HL-60 (cell line): ENCODE data around the gene GRSF1.

Source experiments
- DNase-seq, 2 experiments: peaks; one replicate each; pipeline ENCODE4 v3.0.0-alpha.2; 2010 to 2020; ENCODE audit warnings: low read depth in 1 of 2, low spot score in 1 of 2
- H3K27ac ChIP-seq: fragments of 250-450 bp; sonication (Bioruptor Pico); replicated peaks from 2 replicates; pipeline ENCODE4 v1.5.1; 2020; ENCODE audit warnings: mild to moderate bottlenecking, moderate library complexity
- H3K27me3 ChIP-seq: fragments of 250-450 bp; sonication (Bioruptor Pico); 2 replicates; pipeline ENCODE4 v1.5.1; 2021; ENCODE audit warnings: mild to moderate bottlenecking, moderate library complexity; ENCODE audit not compliant: insufficient read depth, poor library complexity, severe bottlenecking
- H3K4me3 ChIP-seq: replicated peaks from 2 replicates; pipeline ENCODE4 v1.5.1; 2011; ENCODE audit warnings: mild to moderate bottlenecking, control low read depth, low read length; ENCODE audit not compliant: insufficient read depth
- CTCF ChIP-seq: IDR thresholded peaks from one replicate; pipeline ENCODE4 v1.5.1; 2011; ENCODE audit warnings: low read length, control low read depth, inconsistent platforms; ENCODE audit not compliant: insufficient read depth
- GABPA ChIP-seq: IDR thresholded peaks from 2 replicates; pipeline ENCODE4 v1.6.1; 2012; ENCODE audit warnings: low read depth
- POLR2AphosphoS5 ChIP-seq: IDR thresholded peaks from 2 replicates; pipeline ENCODE4 v1.6.1; 2012; ENCODE audit warnings: low read depth
- REST ChIP-seq: IDR thresholded peaks from 2 replicates; pipeline ENCODE4 v1.6.1; 2012; ENCODE audit warnings: low read depth; ENCODE audit not compliant: insufficient replicate concordance
- SPI1 ChIP-seq: IDR thresholded peaks from 2 replicates; pipeline ENCODE4 v1.6.1; 2012; ENCODE audit warnings: low read depth, mild to moderate bottlenecking, borderline replicate concordance

The GRSF1 gene

GRCh38 chr4:70829015-70829414 lies 10.7 kb downstream of the GRSF1 start:
- no peak overlapping the region for H3K27ac ChIP-seq
- H3K27me3 ChIP-seq: no peaks in the 10 kb centered on the region
- TF ChIP-seq CTCF (no peak), POLR2AphosphoS5 (no peak), SPI1 (no peak), REST (no peak), GABPA (no peak)
- no peak overlapping the region for H3K4me3 ChIP-seq
- no peak for DNase-seq

- no peak for DNase-seq
- TF ChIP-seq POLR2AphosphoS5: no peak
- TF ChIP-seq CTCF: no peak
- TF ChIP-seq GABPA: no peak
- no peak for TF ChIP-seq REST
- TF ChIP-seq SPI1: no peak
- H3K4me3 ChIP-seq: no peak overlapping the region
- no peaks in the 10 kb centered on the region for H3K27me3 ChIP-seq
- no peak overlapping the region for H3K27ac ChIP-seq
These were observed 20.8 kb downstream of the GRSF1 start for GRCh38 chr4:70818921-70819320.

GRCh38 chr4:70818173-70818855 lies 21.4 kb downstream of the GRSF1 start:
- Histone ChIP-seq H3K27ac (no peak overlapping the region), H3K27me3 (no peaks in the 10 kb centered on the region), H3K4me3 (no peak overlapping the region)
- TF ChIP-seq CTCF: no peak
- TF ChIP-seq POLR2AphosphoS5: 0 out of 2 replicates have a peak, but pooled peaks have one; percentile 28
- no peak for TF ChIP-seq REST
- TF ChIP-seq GABPA: no peak
- no peak for TF ChIP-seq SPI1
- no peak for DNase-seq
